B cell (primary cell): ENCODE results near the gene CDKAL1.
"Not testable (repeated sequence)": the region's sequence is repeated elsewhere in the genome, so short reads cannot be mapped to it uniquely, and the experiment has no call there.

Experiments used
- CTCF ChIP-seq: fragments of 200-600 bp; IDR thresholded peaks from one replicate; pipeline ENCODE4 v1.8.0; 2022; ENCODE audit warnings: antibody characterized with exemption, mild to moderate bottlenecking
- EZH2 ChIP-seq: IDR thresholded peaks from 2 replicates; pipeline ENCODE4 v1.6.1; 2012; ENCODE audit warnings: borderline replicate concordance, low read depth, mild to moderate bottlenecking, moderate library complexity, low read length; ENCODE audit not compliant: insufficient read depth, poor library complexity, severe bottlenecking

GRCh38 chr6:20590476-20590875, 56.2 kb downstream of the CDKAL1 start:
- TF ChIP-seq CTCF, EZH2: not testable (repeated sequence)
